Neural cell (in vitro differentiated cells): ENCODE measurements around the gene DNAJB6. TPM values are rescaled to one million over a fixed set of nuclear protein-coding genes. Genes with fewer than 3 reads are reported as not detected.

ENCODE experiments used
- H2AFZ ChIP-seq: fragments of 200-600, 300-800 bp; sonication (generic), shearing (Covaris generic); 2 replicates; pipeline ENCODE4 v1.6.0; 2014; ENCODE audit warnings: low read depth, mild to moderate bottlenecking, antibody characterized with exemption, low read length, moderate library complexity
- H3F3A ChIP-seq: fragments of 200-600 bp; shearing (Covaris generic); 2 replicates; pipeline ENCODE4 v1.6.1; 2016; ENCODE audit warnings: mild to moderate bottlenecking, moderate library complexity, mixed read lengths, antibody characterized with exemption, low read length; ENCODE audit not compliant: insufficient read depth, poor library complexity, severe bottlenecking
- H3K27ac ChIP-seq: fragments of 200-600, 300-800 bp; sonication (generic), shearing (Covaris generic); 2 replicates; pipeline ENCODE4 v1.5.1; 2014; ENCODE audit warnings: mild to moderate bottlenecking, low read length, moderate library complexity
- H3K27me3 ChIP-seq: fragments of 300-800, 200-600 bp; sonication (generic), shearing (Covaris generic); 2 replicates; pipeline ENCODE4 v1.6.0; 2014; ENCODE audit warnings: mild to moderate bottlenecking, low read depth, low read length, moderate library complexity; ENCODE audit not compliant: insufficient read depth
- H3K36me3 ChIP-seq: fragments of 300-800, 200-600 bp; sonication (generic), shearing (Covaris generic); 2 replicates; pipeline ENCODE4 v1.5.1; 2014; ENCODE audit warnings: mild to moderate bottlenecking, antibody characterized with exemption, low read length, moderate library complexity; ENCODE audit not compliant: insufficient read depth
- H3K4me2 ChIP-seq: fragments of 300-800, 200-600 bp; sonication (generic), shearing (Covaris generic); 2 replicates; pipeline ENCODE4 v1.6.0; 2014; ENCODE audit warnings: mild to moderate bottlenecking, low read length
- H3K4me3 ChIP-seq: fragments of 300-800, 200-600 bp; sonication (generic), shearing (Covaris generic); 2 replicates; pipeline ENCODE4 v1.5.1; 2014; ENCODE audit warnings: mild to moderate bottlenecking, low read length, moderate library complexity
- H3K79me2 ChIP-seq: fragments of 200-600 bp; shearing (Covaris generic); replicated peaks from 2 replicates; pipeline ENCODE4 v1.6.0; 2014; ENCODE audit warnings: mild to moderate bottlenecking, low read length, moderate library complexity; ENCODE audit not compliant: insufficient read depth
- H3K9ac ChIP-seq: fragments of 300-800, 200-600 bp; sonication (generic), shearing (Covaris generic); 2 replicates; pipeline ENCODE4 v1.6.1; 2016; ENCODE audit warnings: mild to moderate bottlenecking, low read length, mixed read lengths
- H3K9me2 ChIP-seq: fragments of 200-600 bp; shearing (Covaris generic); 2 replicates; pipeline ENCODE4 v1.6.1; 2016; ENCODE audit warnings: mild to moderate bottlenecking, low read length, mixed read lengths; ENCODE audit not compliant: insufficient read depth
- H3K9me3 ChIP-seq: fragments of 200-600, 300-800 bp; sonication (generic), shearing (Covaris generic); 2 replicates; pipeline ENCODE4 v1.6.1; 2016; ENCODE audit warnings: mild to moderate bottlenecking, mixed run types, low read length, moderate library complexity, mixed read lengths
- H4K20me1 ChIP-seq: fragments of 200-600 bp; shearing (Covaris generic); 2 replicates; pipeline ENCODE4 v1.6.1; 2016; ENCODE audit warnings: mild to moderate bottlenecking, mixed run types; ENCODE audit not compliant: insufficient read depth
- CTCF ChIP-seq: fragments of 450-650 bp; IDR thresholded peaks from 2 replicates; pipeline ENCODE4 v1.5.1; 2014; ENCODE audit warnings: antibody characterized with exemption, mild to moderate bottlenecking, moderate library complexity; ENCODE audit not compliant: poor library complexity, severe bottlenecking
- EP300 ChIP-seq: fragments of 450-650 bp; conservative IDR thresholded peaks from 2 replicates; pipeline ENCODE4 v1.6.1; 2014; ENCODE audit warnings: antibody characterized with exemption, mild to moderate bottlenecking, moderate library complexity; ENCODE audit not compliant: poor library complexity, severe bottlenecking
- EZH2 ChIP-seq: fragments of 200-600, 300-800 bp; shearing (Covaris generic), sonication (generic); IDR thresholded peaks from 2 replicates; pipeline ENCODE4 v1.6.1; 2014; ENCODE audit warnings: antibody characterized with exemption, low read length, borderline replicate concordance, mild to moderate bottlenecking; ENCODE audit not compliant: insufficient read depth, poor library complexity, severe bottlenecking
- MXI1 ChIP-seq: fragments of 450-650 bp; conservative IDR thresholded peaks from 2 replicates; pipeline ENCODE4 v1.6.1; 2014; ENCODE audit warnings: antibody characterized with exemption, mild to moderate bottlenecking; ENCODE audit not compliant: poor library complexity, severe bottlenecking
- POLR2AphosphoS5 ChIP-seq: IDR thresholded peaks from 2 replicates; pipeline ENCODE4 v1.6.1; 2012
- RAD21 ChIP-seq: fragments of 450-650 bp; conservative IDR thresholded peaks from 2 replicates; pipeline ENCODE4 v1.6.1; 2014; ENCODE audit warnings: antibody characterized with exemption, mild to moderate bottlenecking, moderate library complexity
- SMC3 ChIP-seq: fragments of 450-650 bp; conservative IDR thresholded peaks from 2 replicates; pipeline ENCODE4 v1.6.1; 2014; ENCODE audit warnings: antibody characterized with exemption, mild to moderate bottlenecking, moderate library complexity; ENCODE audit not compliant: poor library complexity
- TAF1 ChIP-seq: IDR thresholded peaks from 2 replicates; pipeline ENCODE4 v1.6.1; 2012; ENCODE audit warnings: low read depth
- polyA plus RNA-seq: library from polyadenylated mRNA; depleted of rRNA; stranded (reverse); fragments of >200 nt; gene quantifications from 2 replicates; pipeline ENCODE4 v1.2.3, GENCODE V29; 2014
- TF ChIP-seq, protein P1 (sequence below): IDR thresholded peaks from 2 replicates; pipeline ENCODE4 v1.6.1; 2012; ENCODE audit warnings: borderline replicate concordance

The DNAJB6 gene
- polyA plus RNA-seq, 1 donor from 2014 or later: 427 TPM

DNA sequence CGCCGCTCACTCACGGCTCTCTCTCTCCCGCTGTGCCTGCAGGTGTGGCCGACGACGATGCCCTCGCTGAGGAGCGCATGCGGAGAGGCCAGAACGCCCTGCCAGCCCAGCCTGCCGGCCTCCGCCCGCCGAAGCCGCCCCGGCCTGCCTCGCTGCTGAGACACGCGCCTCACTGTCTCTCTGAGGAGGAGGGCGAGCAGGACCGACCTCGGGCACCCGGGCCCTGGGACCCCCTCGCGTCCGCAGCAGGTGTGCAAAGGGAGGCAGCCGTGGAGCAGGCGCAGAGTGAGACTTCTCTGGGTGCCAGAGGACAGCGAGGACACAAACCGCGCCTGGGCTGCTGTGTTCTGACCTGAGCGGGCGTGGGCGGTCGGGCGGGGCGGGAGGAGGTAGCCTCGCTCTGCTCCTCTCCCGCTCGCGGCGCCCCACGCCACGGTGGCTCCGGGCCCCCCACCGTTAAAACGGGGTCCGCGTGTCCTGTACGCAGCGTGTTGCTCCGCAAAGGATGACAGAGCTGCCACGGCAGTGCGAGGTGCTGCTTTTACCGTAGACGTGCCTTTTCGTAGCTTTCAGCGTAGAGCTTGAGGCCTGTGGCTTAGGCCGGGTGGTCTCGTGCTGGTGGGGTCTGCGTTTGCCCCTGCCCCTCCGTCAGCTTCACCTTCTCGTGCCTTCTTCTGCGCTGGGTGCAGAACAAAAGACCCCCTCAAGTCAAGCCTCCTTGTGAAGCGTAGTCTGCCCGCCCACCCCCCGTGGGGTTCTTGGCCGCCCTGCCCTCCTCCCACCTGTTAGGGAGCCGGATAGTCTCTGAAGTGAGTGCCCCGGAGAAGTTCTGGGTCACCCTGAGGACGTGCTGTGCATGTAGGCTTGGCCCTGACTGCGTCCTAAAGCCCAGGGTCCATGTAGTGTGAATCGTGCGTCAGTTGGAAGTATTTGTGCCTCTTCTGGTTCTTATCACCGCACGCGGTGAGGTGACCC, 73.2 kb downstream of the DNAJB6 start:
- H4K20me1 ChIP-seq: no peaks in the 10 kb centered on the region
- H3K27ac ChIP-seq: no peak overlapping the region
- no peak overlapping the region for H2AFZ ChIP-seq
- no peak overlapping the region for H3K4me3 ChIP-seq
- H3F3A ChIP-seq: no peaks in the 10 kb centered on the region
- H3K79me2 ChIP-seq: no peaks in the 10 kb centered on the region
- TF ChIP-seq CTCF (no peak), POLR2AphosphoS5 (no peak), EP300 (no peak), RAD21 (no peak), SMC3 (no peak), MXI1 (no peak), TAF1 (no peak), EZH2 (no peak)
- TF ChIP-seq, protein P1, sequence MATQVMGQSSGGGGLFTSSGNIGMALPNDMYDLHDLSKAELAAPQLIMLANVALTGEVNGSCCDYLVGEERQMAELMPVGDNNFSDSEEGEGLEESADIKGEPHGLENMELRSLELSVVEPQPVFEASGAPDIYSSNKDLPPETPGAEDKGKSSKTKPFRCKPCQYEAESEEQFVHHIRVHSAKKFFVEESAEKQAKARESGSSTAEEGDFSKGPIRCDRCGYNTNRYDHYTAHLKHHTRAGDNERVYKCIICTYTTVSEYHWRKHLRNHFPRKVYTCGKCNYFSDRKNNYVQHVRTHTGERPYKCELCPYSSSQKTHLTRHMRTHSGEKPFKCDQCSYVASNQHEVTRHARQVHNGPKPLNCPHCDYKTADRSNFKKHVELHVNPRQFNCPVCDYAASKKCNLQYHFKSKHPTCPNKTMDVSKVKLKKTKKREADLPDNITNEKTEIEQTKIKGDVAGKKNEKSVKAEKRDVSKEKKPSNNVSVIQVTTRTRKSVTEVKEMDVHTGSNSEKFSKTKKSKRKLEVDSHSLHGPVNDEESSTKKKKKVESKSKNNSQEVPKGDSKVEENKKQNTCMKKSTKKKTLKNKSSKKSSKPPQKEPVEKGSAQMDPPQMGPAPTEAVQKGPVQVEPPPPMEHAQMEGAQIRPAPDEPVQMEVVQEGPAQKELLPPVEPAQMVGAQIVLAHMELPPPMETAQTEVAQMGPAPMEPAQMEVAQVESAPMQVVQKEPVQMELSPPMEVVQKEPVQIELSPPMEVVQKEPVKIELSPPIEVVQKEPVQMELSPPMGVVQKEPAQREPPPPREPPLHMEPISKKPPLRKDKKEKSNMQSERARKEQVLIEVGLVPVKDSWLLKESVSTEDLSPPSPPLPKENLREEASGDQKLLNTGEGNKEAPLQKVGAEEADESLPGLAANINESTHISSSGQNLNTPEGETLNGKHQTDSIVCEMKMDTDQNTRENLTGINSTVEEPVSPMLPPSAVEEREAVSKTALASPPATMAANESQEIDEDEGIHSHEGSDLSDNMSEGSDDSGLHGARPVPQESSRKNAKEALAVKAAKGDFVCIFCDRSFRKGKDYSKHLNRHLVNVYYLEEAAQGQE: no peak
- no peaks in the 10 kb centered on the region for H3K9me2 ChIP-seq
- H3K9me3 ChIP-seq: no peaks in the 10 kb centered on the region
- H3K36me3 ChIP-seq: no peaks in the 10 kb centered on the region
- H3K9ac ChIP-seq: no peak overlapping the region
- no peaks in the 10 kb centered on the region for H3K27me3 ChIP-seq
- H3K4me2 ChIP-seq: no peak overlapping the region

- no peak overlapping the region for H3K4me3 ChIP-seq
- no peaks in the 10 kb centered on the region for H3K79me2 ChIP-seq
- no peak overlapping the region for H2AFZ ChIP-seq
- no peaks in the 10 kb centered on the region for H3F3A ChIP-seq
- H3K9ac ChIP-seq: no peak overlapping the region
- no peak overlapping the region for H3K4me2 ChIP-seq
- H3K27me3 ChIP-seq: no peaks in the 10 kb centered on the region
- H3K27ac ChIP-seq: no peak overlapping the region
- TF ChIP-seq EZH2: no peak
- TF ChIP-seq RAD21: no peak
- TF ChIP-seq CTCF: no peak
- TF ChIP-seq, protein P1: no peak
- no peak for TF ChIP-seq POLR2AphosphoS5
- TF ChIP-seq EP300: no peak
- TF ChIP-seq MXI1: no peak
- TF ChIP-seq TAF1: no peak
- H3K9me2 ChIP-seq: no peaks in the 10 kb centered on the region
- no peaks in the 10 kb centered on the region for H3K9me3 ChIP-seq
- no peaks in the 10 kb centered on the region for H3K36me3 ChIP-seq
- no peaks in the 10 kb centered on the region for H4K20me1 ChIP-seq
These were observed 74.2 kb downstream of the DNAJB6 start for GRCh38 chr7:157410831-157411556.
